Activated naive CD4-positive, alpha-beta T cell (primary cell): ENCODE data around the gene TSPEAR.
"Not testable (repeated sequence)": the region's sequence is repeated elsewhere in the genome, so short reads cannot be mapped to it uniquely, and the experiment has no call there.

Experiments used
- DNase-seq, 4 experiments: peaks; one replicate each; lab custom pipeline; 2025; lab: John Stamatoyannopoulos, UW

Gene TSPEAR

GRCh38 chr21:44684077-44684476 is 27.3 kb downstream of the TSPEAR start:
- DNase-seq: no peak

DNA sequence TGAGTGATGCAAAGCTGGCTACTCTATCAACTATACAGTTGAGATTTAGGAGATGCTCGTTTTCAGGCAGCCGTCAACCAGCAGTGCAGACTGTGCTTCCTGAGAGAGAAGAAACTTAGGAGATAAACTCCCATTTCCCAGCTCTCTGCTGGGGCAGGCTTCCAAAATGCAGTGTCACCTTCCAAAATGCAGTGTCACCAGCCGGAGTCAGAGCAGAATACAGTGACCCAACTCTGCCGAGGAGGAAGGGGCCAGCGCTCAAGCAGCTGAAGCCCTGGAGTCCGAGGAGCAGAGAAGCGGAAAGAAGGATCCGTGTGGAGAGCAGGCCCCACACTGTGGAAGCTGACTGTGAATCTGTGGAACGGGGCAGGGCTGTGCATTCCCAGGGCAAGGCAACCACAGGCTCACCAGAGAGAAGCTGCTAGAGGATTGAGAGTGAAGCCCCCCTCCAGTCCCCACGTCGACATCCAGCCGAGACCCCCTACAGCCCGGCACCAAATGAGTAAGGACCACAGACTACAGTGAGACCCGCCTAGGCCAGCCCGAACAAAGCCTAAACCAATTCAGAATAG is 28.7 kb downstream of the TSPEAR start:
- no peak for DNase-seq

DNA sequence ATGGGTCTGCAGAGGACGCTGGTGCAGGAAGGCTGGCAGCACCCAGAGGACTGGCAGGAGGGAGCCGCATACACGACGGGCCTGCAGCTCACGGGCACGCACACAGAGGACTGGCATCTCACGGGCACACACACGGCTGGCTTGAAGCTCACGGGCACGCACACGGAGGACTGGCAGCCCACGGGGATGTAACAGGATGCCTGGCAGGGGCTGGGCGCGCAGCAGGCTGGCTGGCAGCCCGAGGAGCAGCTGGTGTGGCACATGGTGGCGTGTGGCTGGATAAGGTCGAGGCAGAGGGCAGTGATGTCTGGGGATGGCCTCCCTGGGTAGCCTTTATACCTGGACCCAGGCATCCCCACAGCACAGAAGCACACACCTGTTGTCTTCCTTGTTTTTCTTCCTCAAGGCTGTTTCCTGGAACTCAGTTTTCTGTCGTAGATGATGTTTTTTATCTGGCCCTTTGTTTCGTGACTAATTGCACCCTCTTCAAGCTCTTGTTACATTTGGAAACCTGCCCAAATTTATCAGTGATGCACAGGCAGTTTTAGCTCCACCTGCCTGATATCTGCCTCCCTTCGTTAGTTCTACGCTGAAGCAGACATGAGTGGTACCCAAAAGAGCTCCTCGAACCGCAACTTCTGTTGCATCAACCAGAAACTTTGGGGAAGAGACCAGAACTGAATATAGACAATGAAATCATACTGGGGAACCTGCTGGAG is 29.4 kb downstream of the TSPEAR start, which contains the start of gene KRTAP12-1:
KRTAP12-1 (minus strand) TSS at position 303 of the 719 bp plus-strand sequence; CDS start at position 263, 40 bp downstream.
- no peak for DNase-seq

DNA sequence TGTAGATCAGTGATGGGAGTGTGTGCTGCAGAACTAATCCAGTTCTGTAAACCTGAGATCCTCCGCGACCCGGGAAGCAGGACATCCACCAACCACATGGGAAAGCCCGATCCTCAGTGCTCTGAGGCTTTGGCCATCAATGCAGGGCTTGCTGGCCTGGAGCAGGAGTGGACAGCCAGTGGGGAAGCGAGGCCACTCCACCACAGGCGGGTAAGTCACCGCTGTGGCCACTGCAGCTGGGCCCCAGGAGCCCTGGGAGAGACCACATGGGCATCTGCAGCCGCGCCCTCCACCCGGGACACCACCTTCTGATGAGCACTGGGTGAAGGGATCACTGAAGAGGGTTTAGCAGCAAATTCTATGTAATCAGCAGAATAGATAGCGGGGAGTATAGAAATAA is 30.2 kb downstream of the TSPEAR start:
- DNase-seq: no peak

DNA sequence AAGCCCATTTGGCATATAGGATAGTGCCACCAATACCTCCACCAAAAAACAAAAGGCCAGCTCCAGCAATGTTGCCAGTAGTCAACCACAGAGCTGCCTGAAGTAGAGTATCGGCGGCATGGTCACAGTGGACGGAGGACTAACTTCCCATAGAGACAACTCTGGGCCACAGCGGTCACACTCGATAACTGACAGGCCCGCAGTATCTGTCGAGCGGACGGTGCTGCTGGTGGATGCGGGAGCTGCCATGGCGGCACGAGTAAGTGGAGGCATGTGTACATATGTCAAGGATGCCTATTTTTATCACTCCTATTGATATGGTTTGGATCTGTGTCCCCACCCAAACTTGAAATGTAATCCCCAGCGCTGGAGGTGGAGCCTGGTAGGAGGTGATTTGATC is 33.5 kb downstream of the TSPEAR start:
- DNase-seq: no peak

- no peak for DNase-seq
Observed at GRCh38 chr21:44671911-44672310, 39.5 kb downstream of the TSPEAR start.

- DNase-seq: no peak
Observed at GRCh38 chr21:44670642-44671432, 40.5 kb downstream of the TSPEAR start.

DNA sequence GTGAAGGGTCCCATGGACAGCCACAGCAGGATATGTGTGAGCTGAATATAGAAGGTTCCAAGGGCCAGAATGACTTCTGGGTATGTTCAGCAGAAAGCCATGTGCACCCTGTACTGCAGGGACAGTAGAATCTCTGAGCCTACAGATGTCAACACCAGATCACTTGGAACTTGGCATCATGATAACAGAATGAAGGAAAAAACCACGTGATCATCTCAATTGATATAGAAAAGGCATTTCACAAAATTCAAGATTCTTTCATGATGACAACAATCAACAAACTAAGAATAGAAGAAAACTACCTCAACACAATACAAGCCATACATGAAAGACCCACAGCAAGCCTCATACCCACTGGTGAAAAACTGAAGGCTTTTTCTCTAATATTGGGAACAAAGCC is 43.8 kb downstream of the TSPEAR start:
- DNase-seq: no peak

DNA sequence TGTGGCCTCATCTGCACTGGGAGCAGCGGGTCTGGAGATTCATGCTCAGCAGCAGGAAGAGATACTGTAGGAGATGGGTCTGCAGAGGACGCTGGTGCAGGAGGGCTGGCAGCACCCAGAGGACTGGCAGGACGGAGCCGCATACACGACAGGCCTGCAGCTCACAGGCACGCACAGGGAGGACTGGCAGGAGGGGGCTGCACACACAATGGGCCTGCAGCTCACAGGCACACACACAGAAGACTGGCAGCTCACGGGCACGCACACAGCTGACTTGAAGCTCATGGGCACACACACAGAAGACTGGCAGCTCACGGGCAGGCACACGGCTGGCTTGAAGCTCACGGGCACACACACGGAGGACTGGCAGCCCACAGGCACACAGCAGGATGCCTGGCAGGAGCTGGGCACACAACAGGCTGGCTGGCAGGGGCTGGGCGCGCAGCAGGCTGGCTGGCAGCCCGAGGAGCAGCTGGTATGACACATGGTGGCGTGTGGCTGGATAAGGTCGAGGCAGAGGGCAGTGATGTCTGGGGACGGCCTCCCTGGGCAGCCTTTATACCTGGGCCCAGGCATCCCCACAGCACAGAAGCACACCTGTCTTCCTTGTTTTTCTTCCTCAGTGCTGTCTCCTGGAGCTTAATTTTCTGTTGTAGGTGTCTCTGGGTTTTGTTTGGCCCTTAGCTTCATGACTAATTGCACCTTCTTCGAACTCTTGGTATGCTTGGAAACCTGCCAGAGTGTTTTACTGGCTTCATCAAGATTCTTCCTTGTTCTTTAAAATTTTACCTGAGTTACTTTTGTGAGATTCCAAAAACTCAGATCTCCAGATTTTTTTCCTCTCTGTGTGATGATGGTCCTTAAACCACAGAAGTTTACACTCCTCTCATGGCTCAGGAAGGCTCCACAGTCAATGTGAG is 44.7 kb downstream of the TSPEAR start, which contains the start of gene KRTAP12-2:
KRTAP12-2 (minus strand) TSS at position 527 of the 920 bp plus-strand sequence; CDS start at position 486, 41 bp downstream.
- no peak for DNase-seq

DNA sequence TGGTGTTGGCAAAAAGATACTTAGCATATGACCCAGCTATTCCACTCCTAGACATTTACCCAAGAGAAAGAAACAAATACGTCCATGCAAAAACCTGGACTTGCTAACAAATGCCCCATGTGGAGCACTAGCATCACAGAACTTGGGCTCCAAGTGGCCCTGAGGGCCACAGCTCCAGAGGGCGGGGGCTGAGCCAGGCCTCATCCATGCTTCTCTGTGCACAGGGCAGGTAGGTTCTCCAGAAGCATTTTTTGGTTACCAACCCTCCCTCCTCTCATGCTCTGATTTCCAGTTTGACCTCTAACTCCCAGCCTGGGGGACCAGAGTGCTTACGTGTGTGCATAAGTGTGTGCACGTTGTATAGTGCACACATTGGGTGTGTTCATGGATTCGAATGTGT is 46.7 kb downstream of the TSPEAR start:
- DNase-seq: no peak

- DNase-seq: not testable (repeated sequence)
Observed at GRCh38 chr21:44661567-44661966, 49.8 kb downstream of the TSPEAR start.

GRCh38 chr21:44658913-44659595 is 52.3 kb downstream of the TSPEAR start:
- DNase-seq: no peak

DNA sequence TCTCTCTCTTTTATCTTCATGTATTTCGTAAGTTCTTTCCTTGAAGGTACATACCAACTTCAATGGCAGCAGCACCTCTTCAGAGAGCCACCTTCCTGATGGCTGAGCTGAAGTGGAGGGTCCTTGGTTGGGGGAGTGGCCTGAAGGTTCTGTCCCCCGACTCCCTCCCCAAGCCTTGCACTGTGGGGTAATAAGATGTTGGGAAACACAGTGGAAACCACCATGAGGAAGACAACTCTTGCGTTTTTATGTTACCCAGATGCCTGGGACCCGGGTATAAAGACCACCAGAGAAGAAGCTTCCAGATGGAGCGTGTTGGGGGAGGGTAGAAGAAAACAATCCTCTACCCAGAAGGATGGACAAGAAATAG is 52.8 kb downstream of the TSPEAR start:
- no peak for DNase-seq

DNA sequence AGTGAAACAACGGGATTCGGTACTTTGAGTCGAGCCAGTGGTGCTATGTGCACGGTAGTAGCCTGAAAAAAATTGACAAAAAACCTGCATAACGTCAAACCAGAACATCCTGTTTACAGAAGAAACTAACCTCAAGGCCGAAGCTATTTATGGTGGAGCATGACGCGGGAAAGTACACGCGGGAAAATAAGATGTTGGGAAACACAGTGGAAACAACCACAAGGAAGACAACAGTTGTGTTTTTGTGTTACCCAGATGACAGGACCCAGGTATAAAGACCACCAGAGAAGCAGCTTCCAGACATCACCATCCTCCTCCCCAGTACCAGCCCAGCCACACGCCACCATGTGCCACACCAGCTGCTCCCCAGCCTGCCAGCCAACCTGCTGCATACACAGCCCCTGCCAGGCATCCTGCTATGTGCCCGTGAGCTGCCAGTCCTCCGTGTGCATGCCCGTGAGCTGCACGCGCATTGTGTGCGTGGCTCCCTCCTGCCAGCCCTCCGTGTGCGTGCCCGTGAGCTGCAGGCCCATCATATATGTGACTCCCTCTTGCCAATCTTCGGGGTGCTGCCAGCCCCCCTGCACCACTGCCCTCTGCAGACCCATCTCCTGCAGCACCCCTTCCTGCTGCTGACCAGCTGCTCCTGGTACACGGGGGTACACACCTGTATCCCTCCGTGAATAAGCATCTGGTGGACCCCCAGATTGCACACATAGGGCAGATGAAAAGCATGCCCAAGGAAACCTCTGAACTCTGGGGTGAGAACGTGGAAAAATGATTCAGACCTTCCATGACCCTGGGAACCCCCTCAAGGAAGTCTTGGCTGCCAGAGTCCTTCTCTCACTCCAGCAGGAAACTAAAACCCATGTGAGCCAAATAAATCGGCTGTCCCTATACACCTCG is 53.5 kb downstream of the TSPEAR start, which contains the start of gene KRTAP12-3:
KRTAP12-3 (plus strand) TSS at position 298 of the 906 bp plus-strand sequence; CDS start at position 346, 48 bp downstream.
- peak in 2 of 4 experiments; percentile 23 to 33 for DNase-seq

GRCh38 chr21:44656868-44657267 is 54.5 kb downstream of the TSPEAR start:
- DNase-seq: no peak

DNA sequence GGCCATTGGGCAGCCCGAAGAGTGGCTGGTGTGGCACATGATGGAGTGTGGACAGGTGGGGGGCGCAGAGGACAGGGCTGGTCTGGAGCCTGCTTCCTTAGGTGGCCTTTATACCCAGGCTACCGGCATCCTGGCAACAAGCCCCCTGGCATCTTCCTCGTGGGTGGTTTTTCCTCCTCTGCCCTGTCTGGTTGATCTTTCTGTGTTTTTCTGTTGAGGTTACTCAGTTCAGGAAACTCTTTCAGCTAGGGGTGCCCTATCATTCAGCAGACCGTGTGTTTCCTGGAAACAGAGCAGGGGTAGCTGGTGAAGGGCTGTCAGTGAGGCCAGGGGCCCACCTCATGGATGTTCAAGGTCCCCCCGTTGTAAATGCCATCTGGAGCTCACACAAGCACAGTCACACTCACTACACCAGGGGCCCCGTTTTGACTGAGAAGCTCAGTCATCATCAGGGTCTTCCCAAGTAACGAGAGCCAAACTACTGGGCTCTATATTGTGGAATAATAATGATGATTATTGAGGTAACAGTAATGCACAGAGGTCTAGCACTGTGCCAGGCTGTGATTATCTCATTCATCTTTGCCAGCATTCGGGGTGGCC is 56.7 kb downstream of the TSPEAR start, which contains the start of gene KRTAP12-4:
KRTAP12-4 (minus strand) TSS at position 84 of the 600 bp plus-strand sequence; CDS start at position 39, 45 bp downstream.
- no peak for DNase-seq

DNA sequence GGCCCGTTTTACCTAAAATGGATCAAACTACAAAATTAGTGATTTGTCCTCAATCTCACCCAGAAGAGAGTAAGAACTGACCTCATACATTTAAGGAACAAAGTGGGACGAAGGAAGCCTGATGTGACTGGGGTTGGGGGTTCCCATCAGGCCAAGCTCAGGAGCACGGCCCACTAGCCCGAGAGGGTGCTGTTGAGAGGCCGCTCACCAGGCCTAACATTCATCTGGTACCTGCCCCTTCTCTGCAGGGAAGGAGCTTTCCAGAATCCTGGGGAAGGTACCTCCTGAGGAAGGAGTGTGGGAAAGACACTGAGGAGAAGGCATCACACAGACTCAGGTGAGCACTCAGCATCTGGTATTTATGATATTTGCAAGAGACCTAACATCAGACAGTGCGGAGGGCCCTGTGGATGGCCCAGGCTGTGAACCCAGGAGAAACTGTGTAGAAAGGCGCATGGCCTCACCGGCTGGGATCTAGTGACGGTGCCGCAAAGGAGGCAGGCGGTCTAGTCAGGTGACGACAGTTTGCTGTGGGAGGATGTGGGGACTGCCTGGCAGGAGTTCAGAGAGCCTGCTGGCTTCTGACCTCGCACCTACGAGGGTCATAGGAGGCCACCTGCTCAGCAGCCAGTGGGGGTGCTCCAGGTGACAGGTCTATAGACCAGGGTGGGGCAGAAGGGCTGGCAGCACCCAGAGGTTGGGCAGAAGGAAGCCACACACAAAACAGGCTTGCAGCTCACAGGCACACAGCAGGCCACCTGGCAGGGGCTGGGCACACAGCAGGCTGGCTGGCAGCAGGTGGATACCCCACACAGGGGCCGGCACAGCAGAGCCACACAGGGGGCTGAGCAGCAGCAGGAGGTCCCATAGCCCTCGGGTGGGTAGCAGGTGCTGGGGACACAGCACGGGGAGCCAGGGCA is 57.5 kb downstream of the TSPEAR start:
- peak in 2 of 4 experiments; percentile 25 to 33 for DNase-seq

GRCh38 chr21:44653123-44653522 is 58.2 kb downstream of the TSPEAR start:
- DNase-seq: no peak
